Activated naive CD4-positive, alpha-beta T cell treated with anti-CD3 and anti-CD28 coated beads, Interleukin-2, amount 50 U/mL, for 24 hours (primary cell): ENCODE data around the gene PTPN6.

Experiments used
- H3K27ac Mint-ChIP-seq: one replicate; pipeline ENCODE4 v1.8.0; 2021; ENCODE audit warnings: mild to moderate bottlenecking, mixed read lengths
- H3K27me3 Mint-ChIP-seq: one replicate; pipeline ENCODE4 v1.8.0; 2021; ENCODE audit warnings: mixed read lengths
- H3K36me3 Mint-ChIP-seq: one replicate; pipeline ENCODE4 v1.8.0; 2021; ENCODE audit warnings: mixed read lengths
- H3K4me1 Mint-ChIP-seq: one replicate; pipeline ENCODE4 v1.8.0; 2021; ENCODE audit warnings: mixed read lengths
- H3K4me3 Mint-ChIP-seq: one replicate; pipeline ENCODE4 v1.8.0; 2021; ENCODE audit warnings: mild to moderate bottlenecking, mixed read lengths
- H3K9me3 Mint-ChIP-seq: one replicate; pipeline ENCODE4 v1.8.0; 2021; ENCODE audit warnings: mixed read lengths

PTPN6 gene

DNA sequence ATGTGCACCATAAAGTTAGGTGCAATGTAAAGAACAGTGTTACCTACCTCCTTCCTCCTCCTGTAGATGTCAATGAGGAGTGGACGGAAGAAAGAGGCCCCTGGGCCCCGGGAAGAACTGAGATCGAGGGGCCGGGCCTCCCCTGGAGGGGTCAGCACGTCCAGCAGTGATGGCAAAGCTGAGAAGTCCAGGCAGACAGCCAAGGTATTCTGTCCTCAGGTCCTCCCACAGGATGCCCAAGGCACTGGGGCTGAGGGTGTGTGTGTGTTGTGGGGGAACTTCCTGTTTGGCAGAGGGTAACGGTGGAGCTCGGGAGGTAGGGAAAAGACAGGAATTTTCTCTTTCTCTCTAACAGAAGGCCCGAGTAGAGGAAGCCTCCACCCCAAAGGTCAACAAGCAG is 17.0 kb upstream of the PTPN6 start:
- Mint-ChIP-seq H3K27ac (peak overlapping the region; percentile 79), H3K4me1 (peaks cover 72% of the 10 kb centered on the region), H3K4me3 (peak overlapping the region; percentile 20), H3K27me3 (no peaks in the 10 kb centered on the region), H3K9me3 (no peaks in the 10 kb centered on the region), H3K36me3 (peaks cover 9% of the 10 kb centered on the region)

DNA sequence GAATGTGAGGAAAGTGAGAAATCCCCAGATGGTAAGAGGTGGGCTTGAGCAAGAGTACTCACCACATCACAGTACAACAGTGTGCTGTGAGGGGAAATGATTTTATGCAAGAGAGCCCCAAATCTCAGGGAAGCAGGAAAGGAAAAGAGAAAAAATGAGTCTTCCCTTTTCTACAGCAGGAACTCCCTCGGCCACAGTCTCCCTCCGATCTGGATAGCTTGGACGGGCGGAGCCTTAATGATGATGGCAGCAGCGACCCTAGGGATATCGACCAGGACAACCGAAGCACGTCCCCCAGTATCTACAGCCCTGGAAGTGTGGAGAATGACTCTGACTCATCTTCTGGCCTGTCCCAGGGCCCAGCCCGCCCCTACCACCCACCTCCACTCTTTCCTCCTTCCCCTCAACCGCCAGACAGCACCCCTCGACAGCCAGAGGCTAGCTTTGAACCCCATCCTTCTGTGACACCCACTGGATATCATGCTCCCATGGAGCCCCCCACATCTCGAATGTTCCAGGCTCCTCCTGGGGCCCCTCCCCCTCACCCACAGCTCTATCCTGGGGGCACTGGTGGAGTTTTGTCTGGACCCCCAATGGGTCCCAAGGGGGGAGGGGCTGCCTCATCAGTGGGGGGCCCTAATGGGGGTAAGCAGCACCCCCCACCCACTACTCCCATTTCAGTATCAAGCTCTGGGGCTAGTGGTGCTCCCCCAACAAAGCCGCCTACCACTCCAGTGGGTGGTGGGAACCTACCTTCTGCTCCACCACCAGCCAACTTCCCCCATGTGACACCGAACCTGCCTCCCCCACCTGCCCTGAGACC is 15.6 kb upstream of the PTPN6 start:
- Mint-ChIP-seq H3K4me3 (peak overlapping the region; percentile 92), H3K27ac (peak overlapping the region; percentile 98), H3K27me3 (no peaks in the 10 kb centered on the region), H3K9me3 (no peaks in the 10 kb centered on the region), H3K36me3 (peaks cover 11% of the 10 kb centered on the region), H3K4me1 (peaks cover 66% of the 10 kb centered on the region)

DNA sequence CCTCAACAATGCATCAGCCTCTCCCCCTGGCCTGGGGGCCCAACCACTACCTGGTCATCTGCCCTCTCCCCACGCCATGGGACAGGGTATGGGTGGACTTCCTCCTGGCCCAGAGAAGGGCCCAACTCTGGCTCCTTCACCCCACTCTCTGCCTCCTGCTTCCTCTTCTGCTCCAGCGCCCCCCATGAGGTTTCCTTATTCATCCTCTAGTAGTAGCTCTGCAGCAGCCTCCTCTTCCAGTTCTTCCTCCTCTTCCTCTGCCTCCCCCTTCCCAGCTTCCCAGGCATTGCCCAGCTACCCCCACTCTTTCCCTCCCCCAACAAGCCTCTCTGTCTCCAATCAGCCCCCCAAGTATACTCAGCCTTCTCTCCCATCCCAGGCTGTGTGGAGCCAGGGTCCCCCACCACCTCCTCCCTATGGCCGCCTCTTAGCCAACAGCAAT is 14.9 kb upstream of the PTPN6 start:
- peak overlapping the region; percentile 92 for H3K4me3 Mint-ChIP-seq
- no peaks in the 10 kb centered on the region for H3K9me3 Mint-ChIP-seq
- H3K36me3 Mint-ChIP-seq = peaks cover 12% of the 10 kb centered on the region
- peak overlapping the region; percentile 98 for H3K27ac Mint-ChIP-seq
- H3K27me3 Mint-ChIP-seq = no peaks in the 10 kb centered on the region
- H3K4me1 Mint-ChIP-seq = peaks cover 61% of the 10 kb centered on the region

DNA sequence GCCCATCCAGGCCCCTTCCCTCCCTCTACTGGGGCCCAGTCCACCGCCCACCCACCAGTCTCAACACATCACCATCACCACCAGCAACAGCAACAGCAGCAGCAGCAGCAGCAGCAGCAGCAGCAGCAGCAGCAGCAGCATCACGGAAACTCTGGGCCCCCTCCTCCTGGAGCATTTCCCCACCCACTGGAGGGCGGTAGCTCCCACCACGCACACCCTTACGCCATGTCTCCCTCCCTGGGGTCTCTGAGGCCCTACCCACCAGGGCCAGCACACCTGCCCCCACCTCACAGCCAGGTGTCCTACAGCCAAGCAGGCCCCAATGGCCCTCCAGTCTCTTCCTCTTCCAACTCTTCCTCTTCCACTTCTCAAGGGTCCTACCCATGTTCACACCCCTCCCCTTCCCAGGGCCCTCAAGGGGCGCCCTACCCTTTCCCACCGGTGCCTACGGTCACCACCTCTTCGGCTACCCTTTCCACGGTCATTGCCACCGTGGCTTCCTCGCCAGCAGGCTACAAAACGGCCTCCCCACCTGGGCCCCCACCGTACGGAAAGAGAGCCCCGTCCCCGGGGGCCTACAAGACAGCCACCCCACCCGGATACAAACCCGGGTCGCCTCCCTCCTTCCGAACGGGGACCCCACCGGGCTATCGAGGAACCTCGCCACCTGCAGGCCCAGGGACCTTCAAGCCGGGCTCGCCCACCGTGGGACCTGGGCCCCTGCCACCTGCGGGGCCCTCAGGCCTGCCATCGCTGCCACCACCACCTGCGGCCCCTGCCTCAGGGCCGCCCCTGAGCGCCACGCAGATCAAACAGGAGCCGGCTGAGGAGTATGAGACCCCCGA is 14.3 kb upstream of the PTPN6 start:
- H3K36me3 Mint-ChIP-seq = peaks cover 12% of the 10 kb centered on the region
- H3K4me3 Mint-ChIP-seq = peak overlapping the region; percentile 92
- peak overlapping the region; percentile 98 for H3K27ac Mint-ChIP-seq
- H3K9me3 Mint-ChIP-seq = no peaks in the 10 kb centered on the region
- no peaks in the 10 kb centered on the region for H3K27me3 Mint-ChIP-seq
- peaks cover 61% of the 10 kb centered on the region for H3K4me1 Mint-ChIP-seq

DNA sequence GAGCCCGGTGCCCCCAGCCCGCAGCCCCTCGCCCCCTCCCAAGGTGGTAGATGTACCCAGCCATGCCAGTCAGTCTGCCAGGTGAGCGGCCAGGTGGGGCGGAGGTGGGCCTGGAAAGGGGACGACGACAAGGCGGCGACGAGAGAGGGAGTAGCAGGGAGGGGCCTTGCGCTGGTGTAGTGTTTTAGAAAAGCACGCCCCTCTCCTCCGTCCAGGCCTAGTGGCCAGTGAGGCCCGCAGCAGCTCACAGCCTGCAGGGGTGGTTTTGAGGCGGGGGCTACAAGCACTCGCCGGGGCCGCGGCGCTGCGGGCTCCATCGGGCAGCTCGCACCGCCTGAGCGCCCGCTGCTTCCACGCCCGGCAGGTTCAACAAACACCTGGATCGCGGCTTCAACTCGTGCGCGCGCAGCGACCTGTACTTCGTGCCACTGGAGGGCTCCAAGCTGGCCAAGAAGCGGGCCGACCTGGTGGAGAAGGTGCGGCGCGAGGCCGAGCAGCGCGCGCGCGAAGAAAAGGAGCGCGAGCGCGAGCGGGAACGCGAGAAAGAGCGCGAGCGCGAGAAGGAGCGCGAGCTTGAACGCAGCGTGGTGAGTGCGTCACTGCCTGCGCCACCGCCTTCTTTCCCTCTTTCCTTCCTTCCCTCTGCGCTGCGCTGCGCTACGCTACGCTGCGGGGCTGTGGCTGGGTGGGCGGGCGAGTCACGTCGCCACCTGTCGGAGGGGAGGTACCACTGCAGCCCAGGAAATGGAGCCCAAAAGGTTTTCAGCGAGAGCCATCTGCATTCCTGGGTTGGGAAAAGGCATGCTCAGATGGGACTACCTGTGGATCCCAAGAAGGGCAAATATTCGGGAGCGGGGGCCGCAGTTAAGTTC is 13.4 kb upstream of the PTPN6 start:
- H3K9me3 Mint-ChIP-seq = no peaks in the 10 kb centered on the region
- peaks cover 59% of the 10 kb centered on the region for H3K4me1 Mint-ChIP-seq
- H3K27ac Mint-ChIP-seq = peak overlapping the region; percentile 98
- peaks cover 12% of the 10 kb centered on the region for H3K36me3 Mint-ChIP-seq
- H3K27me3 Mint-ChIP-seq = no peaks in the 10 kb centered on the region
- peak overlapping the region; percentile 92 for H3K4me3 Mint-ChIP-seq

DNA sequence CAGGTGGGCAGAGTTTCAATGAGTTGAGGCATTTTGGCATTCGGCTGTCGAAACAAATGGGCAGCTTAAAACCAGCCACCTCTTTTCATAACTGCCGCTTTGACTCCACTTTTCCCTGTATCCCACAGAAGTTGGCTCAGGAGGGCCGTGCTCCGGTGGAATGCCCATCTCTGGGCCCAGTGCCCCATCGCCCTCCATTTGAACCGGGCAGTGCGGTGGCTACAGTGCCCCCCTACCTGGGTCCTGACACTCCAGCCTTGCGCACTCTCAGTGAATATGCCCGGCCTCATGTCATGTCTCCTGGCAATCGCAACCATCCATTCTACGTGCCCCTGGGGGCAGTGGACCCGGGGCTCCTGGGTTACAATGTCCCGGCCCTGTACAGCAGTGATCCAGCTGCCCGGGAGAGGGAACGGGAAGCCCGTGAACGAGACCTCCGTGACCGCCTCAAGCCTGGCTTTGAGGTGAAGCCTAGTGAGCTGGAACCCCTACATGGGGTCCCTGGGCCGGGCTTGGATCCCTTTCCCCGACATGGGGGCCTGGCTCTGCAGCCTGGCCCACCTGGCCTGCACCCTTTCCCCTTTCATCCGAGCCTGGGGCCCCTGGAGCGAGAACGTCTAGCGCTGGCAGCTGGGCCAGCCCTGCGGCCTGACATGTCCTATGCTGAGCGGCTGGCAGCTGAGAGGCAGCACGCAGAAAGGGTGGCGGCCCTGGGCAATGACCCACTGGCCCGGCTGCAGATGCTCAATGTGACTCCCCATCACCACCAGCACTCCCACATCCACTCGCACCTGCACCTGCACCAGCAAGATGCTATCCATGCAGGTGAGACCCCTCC is 12.6 kb upstream of the PTPN6 start:
- peak overlapping the region; percentile 98 for H3K27ac Mint-ChIP-seq
- H3K27me3 Mint-ChIP-seq = no peaks in the 10 kb centered on the region
- peaks cover 61% of the 10 kb centered on the region for H3K4me1 Mint-ChIP-seq
- H3K36me3 Mint-ChIP-seq = peaks cover 12% of the 10 kb centered on the region
- H3K9me3 Mint-ChIP-seq = no peaks in the 10 kb centered on the region
- peak overlapping the region; percentile 92 for H3K4me3 Mint-ChIP-seq

DNA sequence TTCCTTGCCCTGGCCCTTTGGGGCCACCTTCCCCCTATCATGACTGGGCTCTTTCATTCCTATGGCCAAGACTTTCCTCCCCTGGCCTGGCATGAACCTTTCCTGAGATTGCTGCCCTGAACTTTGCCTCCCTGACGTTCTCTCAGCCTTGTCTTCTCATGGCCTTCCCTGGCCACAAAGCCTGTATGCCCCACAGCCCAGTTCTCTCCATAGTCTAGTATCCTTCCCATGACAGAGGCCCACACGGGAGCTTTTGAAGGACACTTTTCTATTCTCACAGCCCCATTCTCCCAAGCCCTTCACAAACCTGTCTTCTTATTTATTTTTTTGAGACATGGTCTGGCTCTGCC is 12.0 kb upstream of the PTPN6 start:
- H3K4me3 Mint-ChIP-seq = peak overlapping the region; percentile 51

DNA sequence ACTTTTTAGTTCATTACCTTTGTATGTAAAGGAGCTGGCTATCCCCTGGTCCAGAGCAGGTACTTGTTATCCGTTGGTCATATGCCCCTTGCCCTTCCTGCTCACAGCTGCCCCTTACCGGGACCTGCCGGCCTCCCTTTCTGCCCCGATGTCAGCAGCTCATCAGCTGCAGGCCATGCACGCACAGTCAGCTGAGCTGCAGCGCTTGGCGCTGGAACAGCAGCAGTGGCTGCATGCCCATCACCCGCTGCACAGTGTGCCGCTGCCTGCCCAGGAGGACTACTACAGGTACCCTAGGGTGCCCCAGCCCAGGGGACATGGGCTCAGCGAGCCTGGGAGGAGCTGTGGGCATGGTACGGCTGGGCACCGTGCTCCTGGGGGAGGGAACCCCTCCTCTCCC is 9.9 kb upstream of the PTPN6 start:
- H3K4me3 Mint-ChIP-seq = no peak overlapping the region

More for the DNA sequence above, 12.0 kb upstream of the PTPN6 start:
- Mint-ChIP-seq H3K27me3 (no peaks in the 10 kb centered on the region), H3K9me3 (no peaks in the 10 kb centered on the region), H3K27ac (peak overlapping the region; percentile 72), H3K4me1 (peaks cover 56% of the 10 kb centered on the region), H3K36me3 (peaks cover 12% of the 10 kb centered on the region)

DNA sequence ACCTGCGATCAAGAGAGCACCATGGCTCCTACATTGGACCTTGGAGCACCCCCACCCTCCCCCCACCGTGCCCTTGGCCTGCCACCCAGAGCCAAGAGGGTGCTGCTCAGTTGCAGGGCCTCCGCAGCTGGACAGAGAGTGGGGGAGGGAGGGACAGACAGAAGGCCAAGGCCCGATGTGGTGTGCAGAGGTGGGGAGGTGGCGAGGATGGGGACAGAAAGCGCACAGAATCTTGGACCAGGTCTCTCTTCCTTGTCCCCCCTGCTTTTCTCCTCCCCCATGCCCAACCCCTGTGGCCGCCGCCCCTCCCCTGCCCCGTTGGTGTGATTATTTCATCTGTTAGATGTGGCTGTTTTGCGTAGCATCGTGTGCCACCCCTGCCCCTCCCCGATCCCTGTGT is 9.4 kb upstream of the PTPN6 start:
- Mint-ChIP-seq H3K9me3 (no peaks in the 10 kb centered on the region), H3K36me3 (peaks cover 6% of the 10 kb centered on the region), H3K27ac (no peak overlapping the region), H3K4me3 (no peak overlapping the region), H3K4me1 (peaks cover 57% of the 10 kb centered on the region), H3K27me3 (no peaks in the 10 kb centered on the region)

More for the DNA sequence above, 9.9 kb upstream of the PTPN6 start:
- peaks cover 5% of the 10 kb centered on the region for H3K36me3 Mint-ChIP-seq
- peaks cover 57% of the 10 kb centered on the region for H3K4me1 Mint-ChIP-seq
- H3K27me3 Mint-ChIP-seq = no peaks in the 10 kb centered on the region
- no peaks in the 10 kb centered on the region for H3K9me3 Mint-ChIP-seq
- peak overlapping the region; percentile 23 for H3K27ac Mint-ChIP-seq

DNA sequence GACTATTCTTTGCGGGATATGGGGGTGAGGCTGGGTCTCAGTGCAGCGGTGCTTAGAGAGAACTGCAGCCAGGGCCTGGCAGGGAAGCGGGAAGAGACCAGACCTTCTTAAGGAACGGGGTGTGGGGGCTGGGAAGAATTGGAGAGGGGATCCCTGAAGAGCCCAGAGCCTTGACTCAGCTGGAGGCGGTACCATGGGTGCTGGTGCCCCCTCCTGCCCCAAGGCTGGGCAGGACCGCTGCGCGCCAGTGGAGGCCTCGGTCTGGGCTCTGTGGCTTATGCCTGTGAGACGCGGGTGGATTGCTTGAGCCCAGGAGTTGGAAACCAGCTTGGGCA is 8.9 kb upstream of the PTPN6 start:
- peak overlapping the region; percentile 24 for H3K4me3 Mint-ChIP-seq
- peak overlapping the region; percentile 85 for H3K27ac Mint-ChIP-seq
- H3K36me3 Mint-ChIP-seq = peaks cover 9% of the 10 kb centered on the region

DNA sequence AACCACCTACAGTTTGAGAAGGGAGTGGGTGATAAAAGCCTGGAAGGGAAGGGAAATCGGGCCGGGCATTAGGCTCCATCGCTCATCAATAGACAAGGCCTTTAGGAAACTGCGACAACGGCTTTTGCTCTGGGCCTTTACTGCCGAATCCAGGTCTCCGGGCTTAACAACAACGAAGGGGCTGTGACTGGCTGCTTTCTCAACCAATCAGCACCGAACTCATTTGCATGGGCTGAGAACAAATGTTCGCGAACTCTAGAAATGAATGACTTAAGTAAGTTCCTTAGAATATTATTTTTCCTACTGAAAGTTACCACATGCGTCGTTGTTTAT is 7.8 kb upstream of the PTPN6 start:
- H3K27ac Mint-ChIP-seq = peak overlapping the region; percentile 100
- no peaks in the 10 kb centered on the region for H3K9me3 Mint-ChIP-seq
- peak overlapping the region; percentile 99 for H3K4me3 Mint-ChIP-seq

More for the DNA sequence above, 8.9 kb upstream of the PTPN6 start:
- H3K4me1 Mint-ChIP-seq = peaks cover 61% of the 10 kb centered on the region
- H3K9me3 Mint-ChIP-seq = no peaks in the 10 kb centered on the region
- H3K27me3 Mint-ChIP-seq = no peaks in the 10 kb centered on the region

DNA sequence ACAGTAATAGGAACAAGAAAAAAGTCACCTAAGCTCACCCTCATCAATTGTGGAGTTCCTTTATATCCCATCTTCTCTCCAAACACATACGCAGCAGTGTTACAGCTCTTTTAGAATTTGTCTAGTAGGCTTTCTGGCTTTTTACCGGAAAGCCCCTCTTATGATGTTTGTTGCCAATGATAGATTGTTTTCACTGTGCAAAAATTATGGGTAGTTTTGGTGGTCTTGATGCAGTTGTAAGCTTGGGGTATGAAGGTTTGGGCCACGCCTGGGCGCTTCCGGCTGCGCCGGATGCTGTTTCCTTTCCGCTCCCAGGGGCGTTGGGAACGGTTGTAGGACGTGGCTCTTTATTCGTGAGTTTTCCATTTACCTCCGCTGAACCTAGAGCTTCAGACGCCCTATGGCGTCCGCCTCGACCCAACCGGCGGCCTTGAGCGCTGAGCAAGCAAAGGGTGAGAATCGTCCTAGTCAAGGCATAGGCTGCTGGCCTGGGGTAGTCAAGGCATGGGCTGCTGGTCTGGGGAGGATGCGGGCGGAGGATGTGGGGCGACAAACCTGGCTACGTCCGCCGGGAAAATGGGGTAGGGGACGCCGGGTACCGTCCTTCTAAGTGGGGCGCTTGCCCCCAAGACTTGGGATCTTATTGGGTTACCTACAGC is 7.3 kb upstream of the PTPN6 start, which contains the start of the genes C12orf57 and RNU7-1:
Gene C12orf57, plus strand, starts transcription at position 301 of the 659 bp plus-strand sequence. Its CDS starts 100 bp downstream, at position 401.
Gene RNU7-1, plus strand, starts transcription at position 95 of the 659 bp plus-strand sequence.
- Mint-ChIP-seq H3K36me3 (peaks cover 9% of the 10 kb centered on the region), H3K27me3 (no peaks in the 10 kb centered on the region), H3K4me3 (peak within 1 kb of the TSS; percentile 99), H3K9me3 (no peaks in the 10 kb centered on the region), H3K4me1 (peaks cover 72% of the 10 kb centered on the region), H3K27ac (peak within 1 kb of the TSS; percentile 100)

More for the DNA sequence above, 7.8 kb upstream of the PTPN6 start:
- peaks cover 9% of the 10 kb centered on the region for H3K36me3 Mint-ChIP-seq
- H3K4me1 Mint-ChIP-seq = peaks cover 67% of the 10 kb centered on the region
- no peaks in the 10 kb centered on the region for H3K27me3 Mint-ChIP-seq

DNA sequence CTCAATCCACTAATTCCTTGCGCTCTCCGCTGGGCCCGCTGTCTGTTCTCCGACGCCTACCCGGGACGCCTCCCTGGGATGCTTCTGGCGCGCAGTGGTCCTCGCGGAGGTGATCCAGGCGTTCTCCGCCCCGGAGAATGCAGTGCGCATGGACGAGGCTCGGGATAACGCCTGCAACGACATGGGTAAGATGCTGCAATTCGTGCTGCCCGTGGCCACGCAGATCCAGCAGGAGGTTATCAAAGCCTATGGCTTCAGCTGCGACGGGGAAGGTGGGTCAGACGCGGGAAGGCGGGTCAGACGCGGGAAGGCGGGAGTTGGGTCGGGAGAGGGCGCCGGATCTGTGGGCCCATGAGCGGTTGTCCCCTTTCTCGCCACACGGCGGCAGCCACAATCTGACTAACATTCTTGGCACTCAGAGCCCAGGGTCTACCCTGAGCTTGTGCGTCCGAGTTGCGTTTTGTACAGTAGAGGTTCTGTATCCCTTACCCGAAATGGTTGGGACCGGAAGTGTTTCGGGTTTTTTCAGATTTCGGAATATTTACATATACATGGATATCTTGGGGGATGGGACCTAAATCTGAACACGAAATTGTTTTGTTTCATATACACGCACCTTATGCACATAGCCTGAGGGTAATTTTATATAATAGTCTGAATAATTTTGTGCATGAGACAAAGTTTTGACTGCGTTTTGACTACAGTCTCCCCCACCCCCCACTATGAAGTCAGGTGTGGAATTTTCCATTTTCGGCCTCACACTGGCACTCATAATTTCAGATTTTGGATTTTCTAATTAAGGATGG is 6.6 kb upstream of the PTPN6 start:
- Mint-ChIP-seq H3K9me3 (no peaks in the 10 kb centered on the region), H3K27ac (peak overlapping the region; percentile 100), H3K36me3 (peaks cover 9% of the 10 kb centered on the region), H3K4me3 (peak overlapping the region; percentile 99), H3K4me1 (peaks cover 72% of the 10 kb centered on the region), H3K27me3 (no peaks in the 10 kb centered on the region)
